Kidney capillary endothelial cell (primary cell): ENCODE results near the gene FKTN.

ENCODE experiments used
- DNase-seq: peaks from one replicate; pipeline ENCODE4 v3.0.0-alpha.2; 2018; ENCODE audit warnings: low spot score

FKTN gene

DNA sequence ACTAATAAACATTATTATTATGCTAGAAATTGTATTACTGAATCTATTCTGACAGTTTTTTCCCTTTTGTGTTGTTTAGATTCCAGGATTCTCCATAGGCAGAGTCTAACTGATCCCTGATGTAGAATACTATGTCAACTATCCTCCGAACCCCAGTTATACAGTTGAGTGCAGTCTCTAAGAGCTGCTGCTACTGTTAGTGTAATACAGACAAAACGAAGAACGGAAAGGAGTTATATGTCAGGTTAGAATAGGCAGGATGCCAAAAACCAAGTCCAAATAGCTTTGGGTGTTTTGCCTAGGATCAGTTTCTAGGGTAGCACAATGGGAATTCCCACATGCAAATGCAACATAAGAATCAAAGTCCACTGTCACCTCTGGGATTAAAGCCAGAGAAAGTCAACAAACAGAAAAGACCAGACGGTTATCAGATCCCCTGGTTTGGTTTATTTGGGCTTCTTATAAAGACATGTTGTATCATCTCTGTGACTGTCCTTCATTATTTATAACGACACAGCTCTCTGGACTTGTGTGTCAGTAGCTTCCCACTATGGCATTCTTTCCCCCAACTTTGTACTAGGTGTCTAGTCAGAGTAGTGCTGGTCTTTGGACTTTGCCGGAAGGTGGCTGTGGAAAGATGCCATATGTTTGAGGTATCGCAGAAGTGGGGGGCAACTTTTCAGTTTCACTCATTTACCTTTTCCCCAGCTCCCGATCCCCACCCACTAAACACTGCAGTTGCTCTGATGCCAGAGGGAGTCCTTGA lies 121.5 kb downstream of the FKTN start:
- no peak for DNase-seq

DNA sequence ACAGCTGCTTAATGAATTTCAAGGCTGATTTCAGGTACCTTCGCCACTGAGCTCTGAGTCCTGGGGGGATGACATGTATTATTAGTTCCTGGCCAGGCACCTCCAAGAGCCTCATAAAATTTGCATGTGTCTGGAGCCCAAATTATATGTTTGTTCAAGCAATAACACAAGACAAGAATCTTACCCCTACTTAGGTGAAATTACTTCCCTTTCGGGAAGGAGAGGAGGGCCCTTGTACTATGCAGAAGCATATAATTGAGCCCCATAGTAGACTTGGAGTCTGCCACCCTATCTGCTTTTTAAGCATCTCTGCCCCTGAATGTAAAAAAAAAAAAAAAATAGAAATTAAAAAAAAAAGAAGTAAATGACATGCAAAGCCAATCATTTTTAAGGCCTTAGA lies 123.4 kb downstream of the FKTN start:
- no peak for DNase-seq

DNA sequence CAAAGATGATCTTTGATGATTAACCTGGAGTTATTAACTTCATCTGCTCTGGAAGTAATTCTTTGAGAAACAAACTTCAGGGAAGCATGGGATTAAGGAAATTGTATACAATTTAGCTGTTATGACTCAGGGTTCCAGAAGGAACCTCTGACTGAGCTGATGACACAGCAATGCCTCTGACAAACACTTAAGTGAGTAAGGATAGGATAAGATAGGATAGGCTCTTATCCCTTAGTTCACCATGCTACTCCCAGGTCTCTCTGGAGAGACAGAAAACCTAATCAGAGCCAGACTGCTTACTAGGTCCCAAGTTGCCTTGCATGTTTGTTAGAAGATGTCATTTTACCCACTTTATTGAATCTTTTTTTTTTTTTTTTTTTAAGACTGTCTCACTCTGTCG lies 123.8 kb downstream of the FKTN start:
- DNase-seq, result peak; percentile 34

DNA sequence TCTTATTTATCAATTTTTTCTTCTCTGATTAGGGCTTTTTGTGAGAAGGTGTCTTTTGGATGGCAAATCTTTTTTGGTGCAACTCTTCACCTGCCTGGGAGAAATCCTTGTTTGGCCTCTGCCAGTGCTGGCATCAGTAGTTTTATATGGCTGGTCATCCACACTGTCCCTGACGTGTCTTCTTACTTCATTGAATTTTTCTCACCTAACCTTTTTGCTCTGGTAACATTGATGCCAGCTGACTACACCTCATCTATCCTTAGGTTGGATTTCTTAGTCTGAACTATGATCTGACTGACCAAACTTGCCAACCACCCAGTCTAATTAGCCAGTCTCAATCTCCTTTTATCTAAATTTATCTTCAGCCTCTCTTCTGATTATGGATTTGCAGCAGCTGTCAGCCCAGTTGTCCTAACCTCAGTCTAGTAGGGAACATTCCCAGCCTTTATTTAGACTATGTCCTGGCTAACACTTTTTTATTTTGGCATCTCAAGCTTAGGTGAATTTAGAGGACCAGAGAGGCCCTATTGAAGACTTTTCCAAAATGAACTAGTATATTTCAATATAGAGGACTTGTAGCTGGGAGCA lies 125.9 kb downstream of the FKTN start:
- no peak for DNase-seq

DNA sequence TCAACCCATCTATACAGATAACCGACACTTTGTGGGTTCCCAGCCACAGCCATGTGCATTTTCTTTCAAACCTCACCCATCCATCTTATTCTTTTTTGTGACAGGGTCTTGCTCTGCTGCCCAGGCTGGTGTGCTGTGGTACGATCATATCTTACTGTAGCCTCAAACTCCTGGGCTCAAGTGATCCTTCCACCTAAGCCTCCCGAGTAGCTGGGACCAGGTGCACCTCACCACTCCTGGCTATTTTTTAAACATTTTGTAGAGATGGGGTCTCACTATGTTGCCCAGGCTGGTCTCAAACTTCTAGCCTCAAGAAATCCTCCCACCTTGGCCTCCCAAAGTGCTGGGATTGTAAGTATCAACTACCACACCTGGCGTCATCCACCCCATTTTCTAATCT lies 129.0 kb downstream of the FKTN start:
- DNase-seq, result no peak
